ENCODE data around the gene CACNA1H.
A peak's percentile ranks its signal among the peaks of the same experiment; 100 is the strongest.
"Not testable (repeated sequence)": the region's sequence is repeated elsewhere in the genome, so short reads cannot be mapped to it uniquely, and the experiment has no call there.

The CACNA1H gene

GRCh38 chr16:1230084-1230470 lies 77.2 kb downstream of the CACNA1H start, which contains the start of gene TPSB2:
TPSB2 (minus strand) TSS chr16:1230184; CDS start chr16:1229951, 233 bp downstream.
- DNase-seq; intact Hi-C loops (cut with DNase I): not testable (repeated sequence)

- DNase-seq, result peak in 1 of 42 donors; percentile 0
- intact Hi-C loops (cut with DNase I), result not testable (repeated sequence)
Measured at GRCh38 chr16:1230471-1231212, 77.7 kb downstream of the CACNA1H start.

- DNase-seq, result peak in 1 of 42 donors; percentile 1
- intact Hi-C loops (cut with DNase I), result not testable (repeated sequence)
Measured at GRCh38 chr16:1231301-1231700, 78.4 kb downstream of the CACNA1H start.

- DNase-seq; intact Hi-C loops (cut with DNase I): not testable (repeated sequence)
Measured at GRCh38 chr16:1232049-1232748, 79.3 kb downstream of the CACNA1H start.

- intact Hi-C loops (cut with DNase I); DNase-seq: not testable (repeated sequence)
Measured at GRCh38 chr16:1236659-1237058, 83.8 kb downstream of the CACNA1H start.

- intact Hi-C loops (cut with DNase I), result no loop called here
- DNase-seq, result no peak
Measured at GRCh38 chr16:1237990-1238389, 85.1 kb downstream of the CACNA1H start.

GRCh38 chr16:1238909-1239308 lies 86.0 kb downstream of the CACNA1H start:
- intact Hi-C loops (cut with DNase I), result not testable (repeated sequence)
- peak in 8 of 42 donors; percentile 15 to 62 (median 36) for DNase-seq

GRCh38 chr16:1239575-1239974 lies 86.7 kb downstream of the CACNA1H start:
- DNase-seq, result peak in 1 of 42 donors; percentile 1
- intact Hi-C loops (cut with DNase I), result not testable (repeated sequence)

GRCh38 chr16:1240436-1240835 lies 87.5 kb downstream of the CACNA1H start, which contains the start of gene TPSAB1:
TPSAB1 (plus strand) TSS chr16:1240705; CDS start chr16:1240939, 234 bp downstream.
- DNase-seq; intact Hi-C loops (cut with DNase I): not testable (repeated sequence)

GRCh38 chr16:1241081-1241480 lies 88.2 kb downstream of the CACNA1H start:
- intact Hi-C loops (cut with DNase I); DNase-seq: not testable (repeated sequence)

GRCh38 chr16:1243363-1243762 lies 90.5 kb downstream of the CACNA1H start:
- DNase-seq; intact Hi-C loops (cut with DNase I): not testable (repeated sequence)

GRCh38 chr16:1243907-1244850 lies 91.3 kb downstream of the CACNA1H start:
- DNase-seq; intact Hi-C loops (cut with DNase I): not testable (repeated sequence)

GRCh38 chr16:1244881-1245280 lies 92.0 kb downstream of the CACNA1H start:
- intact Hi-C loops (cut with DNase I), result no loop called here
- peak in 1 of 42 donors; percentile 31 for DNase-seq

GRCh38 chr16:1245452-1246020 lies 92.6 kb downstream of the CACNA1H start:
- no peak for DNase-seq

GRCh38 chr16:1247903-1248537 lies 95.1 kb downstream of the CACNA1H start:
- DNase-seq; intact Hi-C loops (cut with DNase I): not testable (repeated sequence)

More at GRCh38 chr16:1245452-1246020, 92.6 kb downstream of the CACNA1H start:
- intact Hi-C loops (cut with DNase I), result no loop called here

GRCh38 chr16:1249031-1249755 lies 96.3 kb downstream of the CACNA1H start:
- intact Hi-C loops (cut with DNase I); DNase-seq: not testable (repeated sequence)

- intact Hi-C loops (cut with DNase I); DNase-seq: not testable (repeated sequence)
Measured at GRCh38 chr16:1253701-1254364, 100.9 kb downstream of the CACNA1H start.

Data from head of caudate nucleus (tissue), 42 donors.